CD14-positive monocyte (primary cell): ENCODE data around the gene PRKAR1B. TPM values are rescaled to one million over a fixed set of nuclear protein-coding genes. Genes with fewer than 3 reads are reported as not detected.

Source experiments
- DNase-seq, 3 donors: peaks; one replicate each; pipeline ENCODE4 v3.0.0-alpha.2; 2011 to 2022
- H2AFZ ChIP-seq: 2 replicates; pipeline ENCODE4 v1.6.0; 2012; ENCODE audit warnings: mild to moderate bottlenecking, low read depth, low read length, inconsistent platforms; ENCODE audit not compliant: insufficient read depth, poor library complexity, severe bottlenecking
- H3K27ac ChIP-seq, 2 donors: 1 replicate in 1 of 2; 2 replicates in 1 of 2; pipeline ENCODE4 v1.5.1; 2012 to 2013; ENCODE audit warnings: low read length in 2 of 2, control low read depth in 1 of 2, inconsistent platforms in 1 of 2, low read depth in 1 of 2, mild to moderate bottlenecking in 1 of 2
- H3K27me3 ChIP-seq, 2 donors: one replicate each; pipeline versions ENCODE4 v1.6.0 to v1.6.1; 2011 to 2013; ENCODE audit warnings: low read length in 2 of 2; ENCODE audit not compliant: control insufficient read depth in 2 of 2, insufficient read depth in 2 of 2
- H3K36me3 ChIP-seq, 2 donors: replicated peaks in 1 of 2; 1 replicate in 1 of 2; 2 replicates in 1 of 2; pipeline versions ENCODE4 v1.5.1 to v1.6.1; 2012 to 2013; ENCODE audit warnings: low read length in 2 of 2, control low read depth in 1 of 2, inconsistent platforms in 1 of 2, mild to moderate bottlenecking in 1 of 2; ENCODE audit not compliant: insufficient read depth in 2 of 2, control insufficient read depth in 1 of 2
- H3K4me1 ChIP-seq, 2 donors: 1 replicate in 1 of 2; 2 replicates in 1 of 2; pipeline versions ENCODE4 v1.5.1 to v1.6.1; 2012 to 2013; ENCODE audit warnings: low read length in 2 of 2, control low read depth in 1 of 2, inconsistent platforms in 1 of 2, mild to moderate bottlenecking in 1 of 2, moderate library complexity in 1 of 2; ENCODE audit not compliant: insufficient read depth in 2 of 2, control insufficient read depth in 1 of 2
- H3K4me2 ChIP-seq: replicated peaks from 2 replicates; pipeline ENCODE3; 2012; ENCODE audit warnings: low read length, moderate library complexity, mild to moderate bottlenecking; ENCODE audit not compliant: poor library complexity, severe bottlenecking; ENCODE audit errors: extremely low read depth
- H3K4me3 ChIP-seq, 3 experiments: fragments of 200-600 bp in 1 of 3; sonication (generic) in 1 of 3; replicated peaks in 1 of 3; 1 replicate in 2 of 3; 2 replicates in 1 of 3; pipeline ENCODE4 v1.5.1; 2011 to 2013; ENCODE audit warnings: low read length in 3 of 3, mild to moderate bottlenecking in 3 of 3, control low read depth in 2 of 3, low read depth in 2 of 3, inconsistent platforms in 1 of 3, moderate library complexity in 1 of 3
- H3K79me2 ChIP-seq: 2 replicates; pipeline ENCODE4 v1.6.0; 2012; ENCODE audit warnings: mild to moderate bottlenecking, control low read depth, inconsistent platforms, low read length, moderate library complexity; ENCODE audit not compliant: insufficient read depth
- H3K9ac ChIP-seq: 2 replicates; pipeline ENCODE4 v1.6.0; 2017; ENCODE audit warnings: low read length, mild to moderate bottlenecking; ENCODE audit not compliant: insufficient read depth, poor library complexity, severe bottlenecking
- H3K9me3 ChIP-seq, 2 donors: replicated peaks in 1 of 2; 1 replicate in 1 of 2; 2 replicates in 1 of 2; pipeline versions ENCODE4 v1.5.1 to v1.6.1; 2012 to 2013; ENCODE audit warnings: low read length in 2 of 2, control low read depth in 1 of 2; ENCODE audit not compliant: control insufficient read depth in 1 of 2, insufficient read depth in 1 of 2
- H4K20me1 ChIP-seq: 2 replicates; pipeline ENCODE4 v1.6.0; 2012; ENCODE audit warnings: mild to moderate bottlenecking, low read length, control low read depth, moderate library complexity; ENCODE audit not compliant: insufficient read depth
- H3K27ac Mint-ChIP-seq, 7 donors: one replicate each; pipeline ENCODE4 v1.8.0; 2020; ENCODE audit warnings: mild to moderate bottlenecking in 7 of 7, mixed read lengths in 7 of 7, moderate library complexity in 6 of 7, inconsistent platforms in 2 of 7
- H3K27me3 Mint-ChIP-seq, 3 donors: one replicate each; pipeline ENCODE4 v1.8.0; 2021 to 2022; ENCODE audit warnings: low read depth in 3 of 3, mild to moderate bottlenecking in 3 of 3, mixed read lengths in 3 of 3, moderate library complexity in 3 of 3, inconsistent platforms in 1 of 3
- H3K36me3 Mint-ChIP-seq, 2 donors: one replicate each; pipeline ENCODE4 v1.8.0; 2020; ENCODE audit warnings: mixed read lengths in 2 of 2, inconsistent platforms in 1 of 2, mild to moderate bottlenecking in 1 of 2
- H3K4me1 Mint-ChIP-seq: one replicate; pipeline ENCODE4 v1.8.0; 2020; ENCODE audit warnings: mild to moderate bottlenecking, mixed read lengths
- H3K4me3 Mint-ChIP-seq, 2 donors: one replicate each; pipeline ENCODE4 v1.8.0; 2020; ENCODE audit warnings: mild to moderate bottlenecking in 2 of 2, mixed read lengths in 2 of 2, moderate library complexity in 1 of 2
- H3K9me3 Mint-ChIP-seq, 7 donors: one replicate each; pipeline ENCODE4 v1.8.0; 2020 to 2022; ENCODE audit warnings: mixed read lengths in 7 of 7, mild to moderate bottlenecking in 6 of 7, moderate library complexity in 6 of 7, inconsistent platforms in 2 of 7
- CTCF ChIP-seq: fragments of 200-600 bp; IDR thresholded peaks from one replicate; pipeline ENCODE4 v1.8.0; 2022; ENCODE audit warnings: antibody characterized with exemption, mild to moderate bottlenecking
- WGBS: methylation state at CpG from one replicate; pipeline ENCODE4 v1.1.5; 2013; ENCODE audit warnings: missing lambda C conversion rate; ENCODE audit not compliant: insufficient coverage; 5-methylcytosine and 5-hydroxymethylcytosine counted together
- intact Hi-C, 2 donors: fragments of 100-400 bp; cut with micrococcal nuclease; formaldehyde crosslinking; loops; one replicate each; pipeline versions ENCODE4 v1.15.0 to v1.15.1; 2023
- polyA plus RNA-seq, 3 donors: library from polyadenylated mRNA; depleted of rRNA in 1 of 3; unstranded in 2 of 3; stranded (reverse) in 1 of 3; fragments of 300-500 nt in 2 of 3; fragments of >200 nt in 1 of 3; fragmentation: Illumina TruSeq in 2 of 3; gene quantifications; 1 replicate in 2 of 3; 2 replicates in 1 of 3; pipeline ENCODE4 v1.2.3, GENCODE V29; 2012 to 2021

PRKAR1B gene
- polyA plus RNA-seq, 3 donors = 0.94 to 2.1 (median 1.1) TPM

GRCh38 chr7:577741-578370, 149.2 kb downstream of the PRKAR1B start:
- Histone ChIP-seq H2AFZ (no peak overlapping the region), H3K4me2 (no peak overlapping the region), H3K9me3 (no peaks in the 10 kb centered on the region), H3K4me3 (no peak overlapping the region), H3K79me2 (no peaks in the 10 kb centered on the region), H3K27me3 (no peaks in the 10 kb centered on the region), H3K4me1 (no peaks in the 10 kb centered on the region), H3K36me3 (no peaks in the 10 kb centered on the region), H4K20me1 (no peaks in the 10 kb centered on the region), H3K9ac (no peak overlapping the region), H3K27ac (no peak overlapping the region)
- H3K27me3 Mint-ChIP-seq = peaks cover 0 to 4% (median 3%) of the 10 kb centered on the region in 3 donors
- peaks cover 0 to 3% (median 2%) of the 10 kb centered on the region in 7 donors for H3K9me3 Mint-ChIP-seq
- intact Hi-C loops = no loop called here
- WGBS = 94% methylated on average over 21 of the region's 30 CpGs
- H3K4me3 Mint-ChIP-seq = no peak overlapping the region
- H3K4me1 Mint-ChIP-seq = no peaks in the 10 kb centered on the region
- no peak for DNase-seq
- H3K36me3 Mint-ChIP-seq = no peaks in the 10 kb centered on the region
- TF ChIP-seq CTCF = no peak
- peak overlapping the region in 1 of 7 donors; percentile 50 for H3K27ac Mint-ChIP-seq

- H3K27ac Mint-ChIP-seq = no peak overlapping the region
- no peak for TF ChIP-seq CTCF
- Histone ChIP-seq H3K4me3 (no peak overlapping the region), H2AFZ (no peak overlapping the region), H3K4me2 (no peak overlapping the region), H3K4me1 (no peaks in the 10 kb centered on the region), H3K36me3 (no peaks in the 10 kb centered on the region), H3K27ac (no peak overlapping the region), H3K79me2 (no peaks in the 10 kb centered on the region), H3K9ac (peak overlapping the region; percentile 4), H4K20me1 (no peaks in the 10 kb centered on the region), H3K9me3 (no peaks in the 10 kb centered on the region), H3K27me3 (no peaks in the 10 kb centered on the region)
- H3K36me3 Mint-ChIP-seq = no peaks in the 10 kb centered on the region
- H3K27me3 Mint-ChIP-seq = peaks cover 0 to 4% (median 3%) of the 10 kb centered on the region in 3 donors
- H3K4me3 Mint-ChIP-seq = no peak overlapping the region
- peaks cover 0 to 3% (median 2%) of the 10 kb centered on the region in 7 donors for H3K9me3 Mint-ChIP-seq
- over 99% methylated on average over 17 of the region's 22 CpGs for WGBS
- intact Hi-C loops = no loop called here
- DNase-seq = no peak
- no peaks in the 10 kb centered on the region for H3K4me1 Mint-ChIP-seq
These were observed 149.8 kb downstream of the PRKAR1B start for GRCh38 chr7:577278-577665.
